HEK293 (cell line): Measurements from ENCODE around the gene TENT4B.

Source experiments
- CTCF ChIA-PET: fragments of 350-600 bp; formaldehyde crosslinking; extraction: SDS; loops from one replicate; lab custom pipeline; 2021; ENCODE audit warnings: antibody characterized with exemption; lab: Yijun Ruan, JAX
- POLR2A ChIA-PET: fragments of 300-600 bp; formaldehyde crosslinking; extraction: SDS; loops from one replicate; lab custom pipeline; 2020; ENCODE audit warnings: antibody characterized with exemption, inconsistent platforms; lab: Yijun Ruan, JAX
- H3K27ac ChIP-seq: fragments of 200-500 bp; sonication (Bioruptor generic); 2 replicates; pipeline ENCODE4 v1.5.1; 2014; ENCODE audit warnings: low read depth, low read length, control low read depth, inconsistent platforms; ENCODE audit errors: extremely low read depth
- H3K36me3 ChIP-seq, 2 experiments: fragments of 200-500 bp in 1 of 2; sonication (Bioruptor generic) in 1 of 2; 1 replicate in 1 of 2; 2 replicates in 1 of 2; pipeline ENCODE4 v1.5.1; 2014 to 2017; ENCODE audit warnings: inconsistent platforms in 2 of 2, low read length in 2 of 2; ENCODE audit not compliant: control insufficient read depth in 2 of 2, insufficient read depth in 1 of 2
- H3K4me1 ChIP-seq: fragments of 200-500 bp; sonication (Bioruptor generic); 2 replicates; pipeline ENCODE4 v1.5.1; 2014; ENCODE audit warnings: mild to moderate bottlenecking, low read length, inconsistent platforms; ENCODE audit not compliant: control insufficient read depth, insufficient read depth
- H3K4me3 ChIP-seq: 2 replicates; pipeline ENCODE4 v1.5.1; 2011; ENCODE audit warnings: low read depth, mild to moderate bottlenecking, control low read depth, low read length, moderate library complexity
- H3K9me3 ChIP-seq: fragments of 200-500 bp; sonication (Bioruptor generic); 2 replicates; pipeline ENCODE4 v1.5.1; 2014; ENCODE audit warnings: low read depth, low read length, inconsistent platforms; ENCODE audit not compliant: control insufficient read depth, insufficient read depth
- ELK4 ChIP-seq: IDR thresholded peaks from 2 replicates; pipeline ENCODE4 v1.6.1; 2011; ENCODE audit warnings: mild to moderate bottlenecking, low read depth, low read length, borderline replicate concordance
- KLF17 ChIP-seq: fragments of 450-650 bp; formaldehyde crosslinking; IDR thresholded peaks from 2 replicates; pipeline ENCODE4 v1.5.1; 2016; ENCODE audit warnings: missing biosample characterization, missing genetic modification characterization
- PRDM10 ChIP-seq: fragments of 450-650 bp; formaldehyde crosslinking; IDR thresholded peaks from 2 replicates; pipeline ENCODE4 v1.5.1; 2016; ENCODE audit warnings: missing biosample characterization, missing genetic modification characterization
- PRDM6 ChIP-seq: fragments of 450-650 bp; formaldehyde crosslinking; IDR thresholded peaks from 2 replicates; pipeline ENCODE4 v1.5.1; 2017; ENCODE audit warnings: missing biosample characterization, missing genetic modification characterization
- YY1 ChIP-seq: fragments of 450-650 bp; formaldehyde crosslinking; IDR thresholded peaks from 2 replicates; pipeline ENCODE4 v1.5.1; 2018; ENCODE audit warnings: missing biosample characterization, missing genetic modification characterization
- ZFP3 ChIP-seq: fragments of 450-650 bp; formaldehyde crosslinking; IDR thresholded peaks from 2 replicates; pipeline ENCODE4 v1.5.1; 2016; ENCODE audit warnings: low read depth, missing biosample characterization, missing genetic modification characterization
- ZNF174 ChIP-seq: fragments of 450-650 bp; formaldehyde crosslinking; IDR thresholded peaks from 2 replicates; pipeline ENCODE4 v1.5.0; 2017; ENCODE audit warnings: missing biosample characterization, mild to moderate bottlenecking, missing genetic modification characterization
- ZNF211 ChIP-seq: fragments of 450-650 bp; formaldehyde crosslinking; IDR thresholded peaks from 2 replicates; pipeline ENCODE4 v1.5.1; 2016; ENCODE audit warnings: low read depth, missing biosample characterization, missing genetic modification characterization
- ZNF23 ChIP-seq: fragments of 450-650 bp; formaldehyde crosslinking; IDR thresholded peaks from 2 replicates; pipeline ENCODE4 v1.5.1; 2016; ENCODE audit warnings: missing biosample characterization, missing genetic modification characterization, borderline replicate concordance
- ZNF239 ChIP-seq: fragments of 450-650 bp; formaldehyde crosslinking; IDR thresholded peaks from 2 replicates; pipeline ENCODE4 v1.5.1; 2016; ENCODE audit warnings: missing biosample characterization, missing genetic modification characterization
- ZNF280D ChIP-seq: fragments of 450-650 bp; formaldehyde crosslinking; IDR thresholded peaks from 2 replicates; pipeline ENCODE4 v1.5.1; 2016; ENCODE audit warnings: missing biosample characterization, missing genetic modification characterization
- ZNF416 ChIP-seq: fragments of 450-650 bp; formaldehyde crosslinking; IDR thresholded peaks from 2 replicates; pipeline ENCODE4 v1.5.1; 2016; ENCODE audit warnings: missing biosample characterization, missing genetic modification characterization
- ZNF843 ChIP-seq: fragments of 450-650 bp; formaldehyde crosslinking; IDR thresholded peaks from 2 replicates; pipeline ENCODE4 v1.5.1; 2016; ENCODE audit warnings: missing biosample characterization, missing genetic modification characterization

Gene TENT4B

GRCh38 chr16:50173316-50173715 is 20.2 kb downstream of the TENT4B start:
- POLR2A ChIA-PET = no interaction called here
- H3K9me3 ChIP-seq = no peaks in the 10 kb centered on the region
- no peak overlapping the region for H3K4me3 ChIP-seq
- no peak for TF ChIP-seq ZFP3 (tag by site-specific recombination)
- TF ChIP-seq PRDM10 (tag by site-specific recombination) = peak; percentile 56; the same call in 1 of the 2 replicates
- CTCF ChIA-PET = interaction anchor here (0.6 to 1.0 kb wide), 2 partner anchors 12 to 212 kb away, joined by 3 read pairs; no protein-coding TSS in a partner anchor
- peaks cover 0 to 3% of the 10 kb centered on the region in 2 experiments; a peak in 1 of 3 replicates for H3K36me3 ChIP-seq
- H3K4me1 ChIP-seq = 0 out of 2 replicates have a peak, but pooled peaks cover 2% of the 10 kb centered on the region
- no peak overlapping the region for H3K27ac ChIP-seq

- Histone ChIP-seq H3K36me3 (peaks cover 0 to 3% of the 10 kb centered on the region in 2 experiments; a peak in 1 of 3 replicates), H3K9me3 (no peaks in the 10 kb centered on the region), H3K4me1 (no peaks in the 10 kb centered on the region), H3K27ac (no peak overlapping the region), H3K4me3 (no peak overlapping the region)
- ChIA-PET CTCF (no interaction called here), POLR2A (interaction anchor here (0.6 kb wide), 1 partner anchor 113 kb away, joined by 4 read pairs; no protein-coding TSS in a partner anchor)
- TF ChIP-seq ZNF280D (tag by site-specific recombination) (no peak), ZNF239 (tag by site-specific recombination) (no peak)
These were observed 25.4 kb downstream of the TENT4B start for GRCh38 chr16:50178491-50178941.

- H3K36me3 ChIP-seq = no peaks in the 10 kb centered on the region; a peak in 1 of 3 replicates
- 0 out of 2 replicates have a peak, but pooled peaks cover 4% of the 10 kb centered on the region for H3K4me1 ChIP-seq
- TF ChIP-seq ZNF416 (tag by site-specific recombination) = no peak
- no peak for TF ChIP-seq ZNF843 (tag by site-specific recombination)
- TF ChIP-seq PRDM6 (tag by site-specific recombination) = peak; percentile 29; the same call in 1 of the 2 replicates
- no peak for TF ChIP-seq KLF17
- no peak for TF ChIP-seq ELK4
- no peak for TF ChIP-seq ZNF211 (tag by site-specific recombination)
- TF ChIP-seq ZNF23 (tag by site-specific recombination) = no peak
- TF ChIP-seq ZNF174 (tag by site-specific recombination) = no peak
- TF ChIP-seq YY1 (tag by site-specific recombination) = no peak
- TF ChIP-seq, all 188 proteins: peak for 1
- H3K27ac ChIP-seq = no peak overlapping the region
- ChIA-PET POLR2A (no interaction called here), CTCF (interaction anchor here (0.6 to 0.8 kb wide), 2 partner anchors 10 to 157 kb away, joined by 3 read pairs; partner anchors contain the start of gene CNEP1R1)
- no peaks in the 10 kb centered on the region for H3K9me3 ChIP-seq
- no peak overlapping the region for H3K4me3 ChIP-seq
These were observed 29.3 kb downstream of the TENT4B start for GRCh38 chr16:50182441-50182840.
